ENCODE measurements around the gene CAPZA2.
A peak's percentile ranks its signal among the peaks of the same experiment; 100 is the strongest.

CAPZA2 gene

GRCh38 chr7:116863936-116864500 is 1.6 kb downstream of the CAPZA2 start:
- Histone ChIP-seq H3K4me3 (ENCODE audit: low read depth, low read length) (peak overlapping the region; percentile 99), H3K9me3 (ENCODE audit: control insufficient read depth, insufficient read depth, low read depth, low read length) (no peaks in the 10 kb centered on the region), H3K36me3 (ENCODE audit: control insufficient read depth in 2 of 2, insufficient read depth in 1 of 2, low read length in 2 of 2) (no peaks in the 10 kb centered on the region; a peak in 1 of 3 replicates), H3K27ac (ENCODE audit: extremely low read depth, low read depth, low read length) (no peak overlapping the region), H3K4me1 (ENCODE audit: control insufficient read depth, insufficient read depth, low read length) (no peaks in the 10 kb centered on the region)
- TF ChIP-seq ZNF654 (tag by site-specific recombination; IDR thresholded peaks at IDR 0.05; ENCODE audit: low read depth) (no peak), KLF16 (tag by site-specific recombination; IDR thresholded peaks at IDR 0.05) (no peak), ZNF248 (tag by site-specific recombination; IDR thresholded peaks at IDR 0.05) (no peak), ZNF560 (tag by site-specific recombination; IDR thresholded peaks at IDR 0.05; ENCODE audit: borderline replicate concordance) (no peak), ZNF266 (tag by site-specific recombination; IDR thresholded peaks at IDR 0.05; ENCODE audit: low read depth) (no peak), ZNF621 (tag by site-specific recombination; IDR thresholded peaks at IDR 0.05) (no peak)
- CTCF ChIA-PET = no interaction called here
- POLR2A ChIA-PET = no interaction called here

DNA sequence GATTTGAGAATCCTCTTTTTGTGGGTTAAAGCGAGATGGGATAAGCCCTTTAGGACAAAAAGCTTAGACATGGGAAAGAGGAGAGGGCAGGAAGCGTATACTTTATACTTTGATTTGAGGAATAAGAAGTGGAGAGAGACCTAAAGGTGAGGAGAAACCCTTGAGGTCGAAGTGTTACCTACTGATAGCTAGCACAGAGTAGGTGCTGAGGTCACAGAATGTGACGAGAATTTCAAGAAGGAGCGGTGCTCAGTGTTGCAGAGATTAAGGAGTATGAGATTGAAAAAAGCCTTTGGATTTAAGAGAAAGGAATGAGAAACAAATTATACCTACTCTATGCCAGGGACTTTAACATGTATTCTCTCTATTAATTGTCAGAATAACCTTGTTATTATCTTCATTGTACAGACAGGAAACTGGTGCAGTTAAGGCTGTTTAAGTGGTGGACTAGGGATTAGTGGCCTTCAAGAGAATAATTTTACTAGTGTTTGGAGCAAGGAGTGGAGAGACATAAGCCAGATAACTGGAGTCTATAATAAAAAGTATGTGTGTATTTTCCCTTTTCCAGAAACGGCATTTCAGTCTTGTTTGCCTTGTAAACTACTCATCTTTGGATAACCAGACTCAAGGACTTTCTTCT is 8.8 kb downstream of the CAPZA2 start:
- H3K27ac ChIP-seq (ENCODE audit: extremely low read depth, low read depth, low read length) = no peak overlapping the region
- ChIA-PET CTCF (no interaction called here), POLR2A (no interaction called here)
- H3K4me1 ChIP-seq (ENCODE audit: control insufficient read depth, insufficient read depth, low read length) = 0 out of 2 replicates have a peak, but pooled peaks cover 4% of the 10 kb centered on the region
- H3K36me3 ChIP-seq (ENCODE audit: control insufficient read depth in 2 of 2, insufficient read depth in 1 of 2, low read length in 2 of 2) = peaks cover 0 to 11% of the 10 kb centered on the region in 2 experiments; a peak in 2 of 3 replicates
- TF ChIP-seq ZNF548 (tag by site-specific recombination; IDR thresholded peaks at IDR 0.05) (no peak), SCRT1 (tag by site-specific recombination; IDR thresholded peaks at IDR 0.05; ENCODE audit: borderline replicate concordance) (no peak), HOXD13 (CRISPR knock-in tag; IDR thresholded peaks at IDR 0.05; ENCODE audit: borderline replicate concordance) (no peak), ZNF146 (tag by site-specific recombination; IDR thresholded peaks at IDR 0.05) (no peak), ZNF48 (tag by site-specific recombination; IDR thresholded peaks at IDR 0.05) (no peak), SP7 (tag by site-specific recombination; IDR thresholded peaks at IDR 0.05) (no peak), ZNF133 (tag by site-specific recombination; IDR thresholded peaks at IDR 0.05) (no peak), ZNF513 (tag by site-specific recombination; IDR thresholded peaks at IDR 0.05) (no peak), ZNF692 (tag by site-specific recombination; IDR thresholded peaks at IDR 0.05) (no peak), ZXDB (tag by site-specific recombination; IDR thresholded peaks at IDR 0.05) (no peak), MZF1 (tag by site-specific recombination; IDR thresholded peaks at IDR 0.05; ENCODE audit: borderline replicate concordance) (no peak), ZNF37A (tag by site-specific recombination; IDR thresholded peaks at IDR 0.05) (no peak)
- TF ChIP-seq, protein P1, sequence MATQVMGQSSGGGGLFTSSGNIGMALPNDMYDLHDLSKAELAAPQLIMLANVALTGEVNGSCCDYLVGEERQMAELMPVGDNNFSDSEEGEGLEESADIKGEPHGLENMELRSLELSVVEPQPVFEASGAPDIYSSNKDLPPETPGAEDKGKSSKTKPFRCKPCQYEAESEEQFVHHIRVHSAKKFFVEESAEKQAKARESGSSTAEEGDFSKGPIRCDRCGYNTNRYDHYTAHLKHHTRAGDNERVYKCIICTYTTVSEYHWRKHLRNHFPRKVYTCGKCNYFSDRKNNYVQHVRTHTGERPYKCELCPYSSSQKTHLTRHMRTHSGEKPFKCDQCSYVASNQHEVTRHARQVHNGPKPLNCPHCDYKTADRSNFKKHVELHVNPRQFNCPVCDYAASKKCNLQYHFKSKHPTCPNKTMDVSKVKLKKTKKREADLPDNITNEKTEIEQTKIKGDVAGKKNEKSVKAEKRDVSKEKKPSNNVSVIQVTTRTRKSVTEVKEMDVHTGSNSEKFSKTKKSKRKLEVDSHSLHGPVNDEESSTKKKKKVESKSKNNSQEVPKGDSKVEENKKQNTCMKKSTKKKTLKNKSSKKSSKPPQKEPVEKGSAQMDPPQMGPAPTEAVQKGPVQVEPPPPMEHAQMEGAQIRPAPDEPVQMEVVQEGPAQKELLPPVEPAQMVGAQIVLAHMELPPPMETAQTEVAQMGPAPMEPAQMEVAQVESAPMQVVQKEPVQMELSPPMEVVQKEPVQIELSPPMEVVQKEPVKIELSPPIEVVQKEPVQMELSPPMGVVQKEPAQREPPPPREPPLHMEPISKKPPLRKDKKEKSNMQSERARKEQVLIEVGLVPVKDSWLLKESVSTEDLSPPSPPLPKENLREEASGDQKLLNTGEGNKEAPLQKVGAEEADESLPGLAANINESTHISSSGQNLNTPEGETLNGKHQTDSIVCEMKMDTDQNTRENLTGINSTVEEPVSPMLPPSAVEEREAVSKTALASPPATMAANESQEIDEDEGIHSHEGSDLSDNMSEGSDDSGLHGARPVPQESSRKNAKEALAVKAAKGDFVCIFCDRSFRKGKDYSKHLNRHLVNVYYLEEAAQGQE (tag by site-specific recombination; IDR thresholded peaks at IDR 0.05) = no peak
- TF ChIP-seq, protein P2, sequence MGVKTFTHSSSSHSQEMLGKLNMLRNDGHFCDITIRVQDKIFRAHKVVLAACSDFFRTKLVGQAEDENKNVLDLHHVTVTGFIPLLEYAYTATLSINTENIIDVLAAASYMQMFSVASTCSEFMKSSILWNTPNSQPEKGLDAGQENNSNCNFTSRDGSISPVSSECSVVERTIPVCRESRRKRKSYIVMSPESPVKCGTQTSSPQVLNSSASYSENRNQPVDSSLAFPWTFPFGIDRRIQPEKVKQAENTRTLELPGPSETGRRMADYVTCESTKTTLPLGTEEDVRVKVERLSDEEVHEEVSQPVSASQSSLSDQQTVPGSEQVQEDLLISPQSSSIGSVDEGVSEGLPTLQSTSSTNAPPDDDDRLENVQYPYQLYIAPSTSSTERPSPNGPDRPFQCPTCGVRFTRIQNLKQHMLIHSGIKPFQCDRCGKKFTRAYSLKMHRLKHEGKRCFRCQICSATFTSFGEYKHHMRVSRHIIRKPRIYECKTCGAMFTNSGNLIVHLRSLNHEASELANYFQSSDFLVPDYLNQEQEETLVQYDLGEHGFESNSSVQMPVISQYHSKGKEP (tag by site-specific recombination; IDR thresholded peaks at IDR 0.05) = no peak
- H3K4me3 ChIP-seq (ENCODE audit: low read depth, low read length) = no peak overlapping the region
- H3K9me3 ChIP-seq (ENCODE audit: control insufficient read depth, insufficient read depth, low read depth, low read length) = no peaks in the 10 kb centered on the region

Measured in HEK293 (cell line).